Prostate gland (tissue), 2 donors: ENCODE data around the gene NPPC.

ENCODE experiments used
- CTCF ChIP-seq, 4 experiments: fragments of 200-600 bp in 2 of 4; fragments of 450-650 bp in 2 of 4; sonication (generic) in 2 of 4; IDR thresholded peaks; 1 replicate in 3 of 4; 2 replicates in 1 of 4; pipeline ENCODE4 v1.5.1; 2016 to 2019; ENCODE audit warnings: antibody characterized with exemption in 4 of 4, mild to moderate bottlenecking in 2 of 4, moderate library complexity in 2 of 4
- POLR2A ChIP-seq: fragments of 450-650 bp; IDR thresholded peaks from one replicate; pipeline ENCODE4 v1.6.1; 2016; ENCODE audit warnings: antibody characterized with exemption, mild to moderate bottlenecking
- POLR2AphosphoS5 ChIP-seq: sonication (generic); formaldehyde crosslinking; IDR thresholded peaks from one replicate; pipeline ENCODE4 v1.6.1; 2017; ENCODE audit warnings: antibody characterized with exemption

DNA sequence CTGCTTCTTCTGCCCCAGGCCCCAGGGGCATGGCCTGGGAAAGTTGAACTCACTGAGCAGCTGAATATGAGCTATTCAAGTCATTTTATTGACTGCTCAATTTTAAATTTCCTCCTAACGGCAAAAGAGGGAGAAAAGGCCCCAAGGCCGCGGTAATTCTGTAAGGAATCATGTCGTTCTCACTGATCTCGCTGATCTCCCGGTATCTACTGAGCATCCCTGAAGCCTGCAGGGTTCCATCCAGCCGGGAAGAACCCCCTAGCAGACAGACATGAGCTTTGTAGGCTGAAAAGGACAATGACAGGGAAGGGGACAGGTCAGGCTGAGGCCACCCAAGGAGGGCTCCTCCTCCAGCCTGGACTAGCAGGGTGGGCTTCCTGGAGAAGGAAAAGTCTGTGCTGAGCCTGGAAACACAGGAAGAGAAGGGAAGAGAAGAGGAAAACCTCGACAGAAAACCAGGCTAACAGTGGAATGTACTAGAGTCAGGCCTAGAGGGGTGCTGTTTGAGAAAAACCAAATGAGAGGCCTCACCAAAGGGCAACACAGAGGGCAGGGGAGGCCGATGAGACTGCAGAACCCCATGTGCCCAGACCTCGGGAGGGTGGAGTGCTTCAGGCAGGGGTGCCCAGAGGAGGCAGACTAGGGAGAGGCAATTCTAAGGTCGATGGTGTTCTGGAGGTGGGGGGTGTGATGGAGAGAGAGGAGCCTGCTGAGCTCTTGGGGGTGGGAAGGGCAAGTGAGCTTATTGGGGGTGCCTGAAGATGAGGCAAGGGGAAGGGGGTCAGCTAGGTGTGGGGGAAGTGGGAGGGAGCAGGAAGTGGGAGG lies 2.9 kb upstream of the NPPC start:
- no peak for TF ChIP-seq CTCF (IDR thresholded peaks at IDR 0.05)
- TF ChIP-seq POLR2A, result no peak
- no peak for TF ChIP-seq POLR2AphosphoS5
